HG02588 (cell line): Measurements from ENCODE around the gene DUSP21.
"Not testable (repeated sequence)": the region's sequence is repeated elsewhere in the genome, so short reads cannot be mapped to it uniquely, and the experiment has no call there.

Experiments
- ATAC-seq: cut with Tn5 transposase; IDR thresholded peaks from one replicate; pipeline ENCODE4 v1.9.1; 2021; ENCODE audit warnings: mild to moderate bottlenecking, moderate library complexity; ENCODE audit not compliant: unreplicated experiment

DUSP21 gene

DNA sequence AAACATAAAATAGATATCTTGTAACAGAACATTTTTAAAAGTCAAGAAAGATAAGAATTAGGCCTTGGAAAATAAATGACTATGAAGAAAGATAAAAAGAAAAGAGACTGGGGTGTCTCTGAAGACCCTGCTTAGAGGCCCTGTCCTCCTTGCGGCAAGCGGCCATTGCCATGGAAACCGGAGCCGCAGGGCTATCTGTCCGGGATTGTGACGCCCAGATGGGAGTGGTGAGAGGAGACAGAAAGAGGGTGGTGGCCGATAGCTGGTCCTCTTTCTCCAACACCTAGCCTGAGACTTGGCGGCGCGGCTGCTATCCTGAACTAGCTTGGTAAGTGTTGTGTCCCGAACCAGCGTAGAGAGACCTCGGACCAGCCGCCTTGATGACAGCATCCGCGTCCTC lies at the start of gene DUSP21:
DUSP21 (plus strand) TSS at position 269 of the 400 bp plus-strand sequence; CDS start at position 381, 112 bp downstream.
- ATAC-seq = no peak

DNA sequence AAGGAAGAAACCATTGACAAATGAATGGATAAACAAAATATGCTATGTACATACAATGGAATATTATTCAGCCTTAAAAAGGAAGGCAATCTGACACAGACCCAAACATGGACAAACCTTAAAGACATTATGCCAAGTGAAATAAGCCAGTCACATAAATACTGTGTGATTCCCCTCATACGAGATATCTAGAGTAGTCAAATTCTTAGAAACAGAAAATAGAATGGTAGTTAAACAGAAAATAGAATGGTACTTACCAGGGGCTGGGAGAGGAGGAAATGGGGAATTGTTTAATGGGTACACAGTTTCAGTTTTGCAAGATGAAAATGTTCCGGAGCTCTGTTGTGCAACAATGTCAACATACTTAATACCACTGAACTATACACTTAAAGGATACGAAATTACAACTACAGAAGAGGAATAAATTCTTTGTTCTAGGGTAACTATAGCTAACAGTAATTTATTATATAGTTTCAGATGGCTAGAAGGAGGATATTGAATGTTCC lies 47.8 kb upstream of the DUSP21 start:
- ATAC-seq = no peak

DNA sequence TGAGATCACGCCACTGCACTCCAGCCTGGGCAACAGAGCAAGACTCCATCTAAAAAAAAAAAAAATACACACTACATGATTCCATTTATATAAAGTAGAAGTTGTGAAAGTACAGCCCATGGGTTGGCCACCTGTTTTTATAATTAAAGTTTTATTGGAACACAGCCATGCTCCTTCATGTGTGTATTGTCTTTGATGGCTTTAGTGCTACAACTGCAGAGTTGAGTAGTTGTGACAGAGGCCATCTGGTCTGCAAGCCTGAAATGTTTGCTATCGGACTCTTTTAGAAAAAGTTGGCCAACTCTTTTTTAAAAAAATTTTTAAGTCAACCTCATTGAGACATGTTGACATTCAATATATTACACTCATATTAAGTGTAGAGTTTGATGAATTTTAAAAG lies 41.2 kb upstream of the DUSP21 start:
- no peak for ATAC-seq

DNA sequence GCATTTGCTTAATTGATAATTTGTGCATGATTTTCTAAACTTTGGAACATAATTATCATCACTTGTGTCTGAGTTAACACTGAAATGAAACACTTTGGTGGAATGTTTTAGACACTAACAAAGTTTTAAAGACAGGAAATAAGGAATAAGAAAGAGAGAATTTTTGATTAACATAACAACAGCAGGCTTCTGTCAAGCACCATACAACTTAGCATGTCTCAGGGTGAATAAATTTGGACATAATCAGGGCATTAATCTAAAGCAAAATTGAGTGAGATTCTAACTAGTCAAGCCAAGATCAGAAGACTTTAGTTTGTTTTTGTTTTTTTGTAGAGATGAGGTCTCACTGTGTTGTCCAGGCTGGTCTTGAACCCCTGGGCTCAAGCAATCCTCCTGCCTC lies 28.1 kb upstream of the DUSP21 start:
- ATAC-seq = no peak

DNA sequence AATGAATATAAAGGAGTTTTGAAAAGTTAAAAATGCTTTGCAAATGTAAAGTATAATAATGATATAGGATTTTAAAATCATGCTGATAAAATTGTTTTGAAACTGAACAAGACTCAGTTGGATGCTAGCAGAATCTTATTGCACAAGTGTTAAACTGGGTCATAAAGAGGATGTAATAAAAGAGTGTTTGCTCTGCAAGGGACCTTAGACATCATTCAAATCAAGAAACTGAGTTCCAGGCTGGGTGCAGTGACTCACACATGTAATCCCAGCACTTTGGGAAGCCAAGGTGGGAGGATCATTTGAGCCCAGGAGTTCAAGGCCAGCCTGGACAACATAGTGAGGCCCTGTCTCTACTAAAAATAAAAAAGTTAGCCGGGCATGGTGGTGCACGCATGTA lies 27.5 kb upstream of the DUSP21 start:
- ATAC-seq = no peak

DNA sequence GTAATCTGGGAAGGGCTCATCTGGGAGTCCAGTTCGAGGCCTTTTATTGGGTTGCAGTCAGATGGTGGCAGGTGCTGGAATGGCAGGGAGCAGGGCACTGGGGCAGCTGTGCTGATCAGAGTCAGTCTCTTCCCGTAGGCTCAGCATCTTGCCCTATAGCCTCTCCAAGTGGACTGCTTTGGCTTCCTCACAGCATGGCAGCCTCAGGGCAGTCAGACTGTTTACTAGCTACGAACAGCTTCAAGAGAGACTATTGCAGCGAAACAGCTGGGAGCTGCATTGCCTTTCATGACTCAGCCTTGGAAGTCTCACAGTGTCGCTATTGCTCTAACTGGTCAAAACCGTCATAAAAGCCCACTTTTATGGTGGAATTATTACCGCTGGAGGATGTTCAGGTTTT lies 26.8 kb upstream of the DUSP21 start:
- ATAC-seq = no peak

DNA sequence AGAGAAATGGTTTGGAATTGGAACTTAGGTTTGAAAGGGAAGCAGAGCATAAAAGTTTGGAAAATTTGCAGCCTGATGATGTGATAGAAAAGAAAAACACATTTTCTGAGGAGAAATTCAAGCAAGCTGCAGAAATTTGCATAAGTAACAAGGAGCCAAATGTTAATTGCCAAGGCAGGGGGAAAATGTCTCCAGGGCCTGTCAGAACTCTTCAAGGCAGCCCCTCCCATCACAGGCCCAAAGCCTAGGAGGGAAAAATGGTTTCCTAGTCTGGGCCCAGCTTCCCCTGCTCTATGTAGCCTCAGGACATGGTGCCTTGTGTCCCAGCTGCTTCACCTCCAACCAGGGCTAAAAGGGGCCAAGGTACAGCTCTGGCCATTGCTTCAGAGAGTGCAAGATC lies 21.2 kb upstream of the DUSP21 start:
- no peak for ATAC-seq

DNA sequence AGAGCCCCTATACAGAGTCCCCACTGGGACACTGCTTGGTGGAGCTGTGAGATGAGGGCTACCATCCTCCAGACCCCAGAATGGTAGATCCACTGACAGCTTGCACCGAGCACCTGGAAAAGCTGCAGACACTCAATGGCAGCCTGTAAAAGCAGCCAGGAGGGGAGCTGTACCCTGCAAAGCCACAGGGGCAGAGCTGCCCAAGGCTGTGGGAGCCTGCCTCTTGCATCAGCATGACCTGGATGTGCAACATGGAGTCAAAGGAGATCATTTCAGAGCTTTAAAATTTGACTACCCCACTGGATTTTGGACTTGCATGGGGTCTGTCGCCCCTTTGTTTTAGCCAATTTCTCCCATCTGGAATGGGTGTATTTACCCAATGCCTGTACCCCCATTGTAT lies 20.6 kb upstream of the DUSP21 start:
- not testable (repeated sequence) for ATAC-seq

DNA sequence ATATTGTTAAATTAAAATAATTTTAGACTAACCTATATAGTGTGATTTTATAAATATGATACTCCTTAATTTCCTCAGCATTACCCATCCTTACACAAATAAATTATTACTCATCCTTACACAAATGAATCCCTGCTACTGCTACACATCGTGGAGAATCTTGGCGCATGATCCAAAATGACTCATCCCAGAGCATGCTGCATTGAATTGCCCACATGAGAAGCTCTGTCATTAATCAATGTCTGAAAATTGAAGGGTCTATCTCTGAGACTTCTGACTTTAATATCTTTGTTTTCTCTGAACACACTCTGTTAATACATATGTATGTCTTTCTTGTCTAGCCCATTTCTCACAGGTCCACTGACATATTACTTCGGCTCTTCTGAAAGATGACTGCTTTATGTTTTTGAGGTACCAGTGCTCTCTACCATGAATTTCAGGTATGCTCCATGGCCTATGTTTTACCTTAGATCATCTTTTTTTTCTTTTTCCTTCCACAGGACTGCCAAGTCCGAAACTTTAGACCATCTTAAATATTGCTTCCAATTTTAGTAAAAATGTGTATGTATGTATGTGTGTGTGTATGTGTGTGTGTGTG lies 15.7 kb upstream of the DUSP21 start:
- ATAC-seq = no peak

DNA sequence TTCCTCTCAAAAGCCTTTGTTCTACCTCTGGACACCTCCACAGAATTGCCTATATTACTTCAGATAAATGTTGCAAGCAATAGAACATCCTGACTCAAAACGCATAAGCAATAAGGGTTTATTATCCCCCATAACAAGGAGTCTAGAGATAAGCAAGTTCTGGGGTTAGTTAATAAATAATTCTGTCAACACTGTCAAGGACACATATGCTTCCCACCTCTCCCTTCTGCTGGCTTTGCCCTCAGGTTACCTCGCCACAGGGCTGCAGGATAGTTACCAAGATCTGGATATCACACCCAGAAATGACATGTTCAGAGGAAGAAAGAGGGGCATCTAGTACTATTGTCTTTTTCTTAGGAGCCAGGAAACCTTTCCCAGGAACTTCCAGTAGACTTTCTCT lies 14.0 kb upstream of the DUSP21 start:
- ATAC-seq = no peak

DNA sequence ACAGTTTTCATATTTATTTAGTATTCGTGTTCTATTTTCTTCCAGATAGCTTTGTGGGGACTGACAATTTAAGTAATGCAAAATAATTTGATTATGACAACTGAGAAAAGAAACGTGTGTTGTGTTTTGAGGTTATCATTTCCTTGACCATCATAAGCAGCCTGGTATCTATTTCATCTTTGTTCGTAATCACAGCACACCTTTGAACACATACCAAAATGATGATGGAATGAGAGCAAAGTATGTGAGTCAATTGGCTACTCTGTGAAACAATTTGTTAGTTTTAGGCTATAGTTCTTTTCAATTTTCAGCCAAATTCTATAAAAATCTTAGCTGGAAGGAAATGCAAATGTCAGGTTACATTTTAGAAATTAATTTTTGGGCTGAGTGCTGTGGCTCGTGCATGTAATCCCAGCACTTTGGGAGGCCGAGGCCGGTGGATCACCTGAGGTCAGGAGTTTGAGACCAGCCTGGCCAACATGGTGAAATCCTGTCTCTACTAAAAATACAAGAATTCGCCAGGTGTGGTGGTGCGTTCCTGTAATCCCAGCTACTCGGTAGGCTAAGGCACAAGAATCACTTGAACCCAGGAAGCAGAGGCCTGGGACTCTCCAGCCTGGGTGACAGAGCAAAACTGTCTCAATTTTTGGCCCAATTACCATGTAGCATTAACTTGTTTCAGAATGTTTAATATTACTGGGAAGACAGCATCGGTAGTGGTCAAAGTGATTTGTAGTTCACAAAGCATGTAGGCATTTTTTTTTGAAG lies 1.1 kb upstream of the DUSP21 start:
- ATAC-seq = no peak

DNA sequence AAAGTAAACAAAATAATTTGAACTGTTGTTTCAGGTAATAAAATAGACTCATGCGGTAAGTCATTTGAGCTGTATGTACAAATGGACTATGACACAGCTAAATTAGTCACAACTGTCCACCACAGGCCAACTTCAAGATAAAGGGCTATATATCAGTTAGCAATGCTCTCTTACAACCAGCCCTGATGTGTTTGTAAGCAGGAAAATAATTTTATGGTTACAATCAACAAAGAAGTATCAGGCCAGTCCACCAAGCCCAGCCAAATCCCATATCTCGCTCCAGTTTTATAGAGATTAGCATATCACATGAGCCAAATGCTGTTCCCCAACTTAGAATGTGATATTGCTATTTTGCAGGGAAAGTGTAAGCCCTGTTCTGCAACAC lies 511 bp upstream of the DUSP21 start:
- no peak for ATAC-seq

DNA sequence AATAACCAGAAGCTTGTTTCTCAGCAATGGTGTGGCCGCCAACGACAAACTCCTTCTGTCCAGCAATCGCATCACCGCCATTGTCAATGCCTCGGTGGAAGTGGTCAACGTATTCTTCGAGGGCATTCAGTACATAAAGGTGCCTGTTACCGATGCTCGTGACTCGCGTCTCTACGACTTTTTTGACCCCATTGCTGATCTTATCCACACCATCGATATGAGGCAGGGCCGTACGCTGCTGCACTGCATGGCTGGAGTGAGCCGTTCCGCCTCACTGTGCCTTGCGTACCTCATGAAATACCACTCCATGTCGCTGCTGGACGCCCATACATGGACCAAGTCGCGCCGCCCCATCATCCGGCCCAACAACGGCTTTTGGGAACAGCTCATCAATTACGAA lies 383 bp downstream of the DUSP21 start:
- no peak for ATAC-seq

DNA sequence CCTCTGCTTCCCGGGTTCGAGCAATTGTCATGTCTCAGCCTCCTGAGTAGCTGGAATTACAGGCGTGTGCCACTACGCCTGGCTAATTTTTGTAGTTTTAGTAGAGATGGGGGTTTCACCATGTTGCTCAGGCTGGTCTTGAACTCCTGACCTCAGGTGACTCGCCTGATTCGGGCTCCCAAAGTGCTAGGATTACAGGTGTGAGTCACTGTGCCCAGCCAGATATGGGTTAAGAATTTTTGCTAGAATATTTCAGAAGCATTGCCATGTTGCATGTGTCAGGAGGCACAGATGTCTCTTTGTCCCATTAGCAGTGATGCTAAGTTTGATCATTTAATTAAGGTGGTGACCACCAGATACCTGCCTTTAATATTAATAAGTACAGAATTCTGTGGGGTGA lies 7.1 kb downstream of the DUSP21 start:
- not testable (repeated sequence) for ATAC-seq

DNA sequence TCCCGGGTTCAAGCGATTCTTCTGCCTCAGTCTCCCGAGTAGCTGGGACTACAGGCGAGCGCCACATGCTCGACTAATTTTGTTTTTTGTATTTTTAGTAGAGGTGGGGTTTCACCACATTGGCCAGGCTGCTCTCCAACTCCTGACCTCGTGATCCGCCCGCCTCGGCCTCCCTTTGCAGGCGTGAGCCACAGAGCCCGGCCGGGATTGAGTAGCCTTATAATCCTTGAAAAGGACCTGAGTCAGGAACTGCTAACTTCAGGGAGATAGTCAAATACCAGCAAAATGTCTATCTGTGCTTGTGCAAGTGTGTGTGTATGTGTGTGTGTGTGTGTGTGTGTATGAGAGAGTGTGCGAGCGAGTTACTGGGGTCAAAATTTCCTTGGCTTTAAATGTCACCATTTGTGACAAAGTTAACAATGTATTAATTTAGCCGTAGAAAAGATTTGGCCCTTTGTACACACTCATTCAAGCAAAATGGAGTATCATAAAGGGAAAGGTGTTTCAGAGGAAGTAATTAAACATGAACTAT lies 27.4 kb downstream of the DUSP21 start:
- no peak for ATAC-seq

DNA sequence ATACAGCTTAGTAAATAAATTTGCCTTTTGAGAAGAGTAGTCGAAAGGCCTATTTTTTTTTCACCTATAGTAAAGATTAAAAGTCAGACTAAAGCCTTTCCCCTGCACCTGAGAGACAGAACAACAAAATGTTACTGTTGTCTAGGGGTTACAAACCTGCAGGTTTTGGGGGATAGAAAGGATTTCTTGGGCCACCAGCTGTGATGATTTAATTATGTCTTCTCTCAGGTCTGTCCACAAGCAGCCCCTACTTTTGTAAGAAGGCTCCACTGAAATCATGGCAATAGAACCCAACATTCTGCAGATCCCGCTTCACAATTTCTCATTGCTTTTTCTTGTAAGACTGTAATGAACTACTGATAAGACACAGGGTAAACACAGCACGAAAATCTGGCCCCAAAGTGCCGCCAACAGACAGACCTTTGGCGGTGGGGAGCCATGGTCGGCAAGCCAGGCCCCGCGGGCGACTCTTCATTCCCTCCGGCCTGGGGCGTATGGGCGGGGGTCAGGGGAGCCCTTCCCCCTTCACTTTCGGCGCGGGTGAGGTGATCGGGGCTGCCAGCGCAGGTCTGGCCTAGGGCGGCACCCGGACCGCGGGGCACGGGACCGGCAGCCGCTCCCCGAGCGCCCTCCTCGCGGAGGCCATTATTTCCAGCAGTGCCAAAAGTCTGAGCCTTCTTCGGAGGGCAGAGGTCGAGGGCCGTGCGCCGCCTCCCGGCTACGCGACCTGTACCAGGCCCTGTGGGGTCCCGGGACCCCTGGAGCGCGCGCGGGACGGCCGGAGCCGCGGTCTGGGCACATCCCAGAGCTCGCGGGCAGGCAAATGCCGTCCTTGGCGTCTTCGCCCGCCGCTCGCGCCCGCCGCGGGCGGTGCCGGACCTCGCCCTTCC lies 28.4 kb downstream of the DUSP21 start:
- ATAC-seq = peak; percentile 24

DNA sequence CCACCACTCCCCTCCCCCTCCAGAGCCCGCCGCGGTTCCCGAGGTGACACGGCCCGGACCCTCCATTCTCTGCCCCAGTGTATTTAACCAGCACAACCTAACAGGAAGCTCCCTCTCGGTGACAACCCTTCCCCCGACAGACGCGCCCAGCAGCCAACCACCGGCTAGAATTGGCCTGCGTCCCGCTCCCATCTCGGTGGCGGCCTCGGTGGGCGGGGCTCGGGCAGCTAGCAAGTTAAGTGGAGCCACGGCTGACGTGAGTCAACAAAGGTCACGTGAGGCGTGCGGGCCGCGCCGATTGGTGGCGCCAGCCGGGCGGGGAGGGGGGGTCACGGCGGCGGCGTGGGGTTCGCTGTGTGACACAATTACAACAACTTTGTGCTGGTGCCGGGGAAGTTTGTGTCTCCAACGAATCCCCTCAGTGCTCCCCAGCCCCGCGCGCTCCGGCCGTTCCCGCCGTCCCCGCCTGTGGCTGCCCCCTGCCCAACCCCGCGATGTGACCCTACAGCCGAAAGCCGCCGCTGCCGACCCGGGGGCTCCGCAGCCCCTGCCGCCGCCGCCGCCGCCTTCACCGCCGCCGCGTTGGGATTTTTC lies 29.1 kb downstream of the DUSP21 start, which contains the start of gene KDM6A:
KDM6A (plus strand) TSS at position 368 of the 594 bp plus-strand sequence. CDS start 364 bp downstream, outside the sequence.
- peak; percentile 89 for ATAC-seq

DNA sequence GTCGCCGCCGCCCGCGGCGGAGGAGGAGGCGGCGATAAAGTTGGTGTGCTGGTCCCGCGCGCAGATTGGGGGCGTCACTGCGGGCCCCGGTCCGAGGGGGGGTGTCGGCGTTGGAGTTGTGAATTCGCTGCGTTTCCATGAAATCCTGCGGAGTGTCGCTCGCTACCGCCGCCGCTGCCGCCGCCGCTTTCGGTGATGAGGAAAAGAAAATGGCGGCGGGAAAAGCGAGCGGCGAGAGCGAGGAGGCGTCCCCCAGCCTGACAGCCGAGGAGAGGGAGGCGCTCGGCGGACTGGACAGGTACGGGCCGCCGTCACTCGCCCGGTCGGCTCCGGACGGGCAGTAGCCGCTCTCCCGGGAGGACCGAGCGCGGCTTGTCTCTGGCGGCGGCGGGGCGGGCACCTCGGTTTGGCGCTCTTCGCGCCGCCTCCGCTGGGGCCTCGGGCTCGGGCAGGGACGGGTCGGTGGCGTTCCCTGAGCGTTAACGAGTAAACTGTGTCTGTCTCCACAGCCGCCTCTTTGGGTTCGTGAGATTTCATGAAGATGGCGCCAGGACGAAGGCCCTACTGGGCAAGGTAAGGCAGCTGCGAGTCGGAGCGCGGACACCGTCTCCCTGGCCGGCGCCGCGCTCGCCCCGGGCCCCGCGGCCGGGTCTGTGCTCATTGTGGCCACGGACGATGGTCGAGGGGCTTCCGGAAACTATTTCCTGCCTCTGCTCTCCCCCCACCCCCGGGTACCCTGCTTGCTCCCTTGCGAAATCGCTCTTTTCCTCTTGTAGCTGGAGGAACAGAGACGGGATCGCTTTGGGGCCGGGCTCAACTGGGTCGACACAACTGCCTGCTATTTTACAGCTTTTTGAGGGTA lies 29.8 kb downstream of the DUSP21 start:
- peak; percentile 8 for ATAC-seq

DNA sequence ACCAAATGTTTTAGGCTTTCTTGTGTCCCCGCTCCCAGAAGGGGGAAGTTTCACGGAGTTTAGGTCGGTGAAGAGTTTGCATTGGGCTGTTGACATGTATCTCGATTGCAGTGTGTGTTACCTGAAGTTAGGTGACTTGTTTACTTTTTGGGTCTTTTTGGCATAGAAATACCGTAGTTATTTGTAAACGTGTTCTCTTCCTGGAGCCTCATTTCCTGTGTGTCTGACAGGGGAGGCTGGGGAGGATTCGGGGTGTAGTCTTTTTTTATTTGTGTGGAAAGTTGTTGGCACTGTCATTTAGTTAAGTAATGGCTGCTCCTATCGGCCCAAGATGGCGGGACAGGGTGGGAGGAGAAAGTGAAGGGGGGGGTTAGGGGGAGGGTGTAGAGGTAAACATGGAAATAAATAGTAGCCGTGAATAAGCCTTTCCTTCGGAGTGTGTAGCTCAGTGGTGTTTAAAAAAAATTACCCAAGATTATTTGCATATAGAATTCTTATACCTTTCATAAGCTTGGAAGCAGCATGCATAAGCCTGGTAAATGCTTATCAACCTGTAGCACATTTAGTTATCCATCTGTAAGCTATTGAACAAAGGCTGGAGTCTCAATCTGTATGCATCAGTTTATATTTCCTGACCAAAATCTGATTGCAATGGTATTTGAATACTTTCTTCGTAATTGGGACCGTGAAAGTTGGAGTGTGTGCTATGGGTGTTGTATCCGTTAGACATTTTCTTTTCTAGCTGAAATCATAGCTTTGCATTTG lies 30.8 kb downstream of the DUSP21 start:
- ATAC-seq = no peak
